Gastrocnemius medialis (tissue), 4 donors: ENCODE data around the gene SPATA6L. TPM values are rescaled to one million over a fixed set of nuclear protein-coding genes. Genes with fewer than 3 reads are reported as not detected.

ENCODE experiments used
- ATAC-seq, 2 donors: fragments of 150-250 bp; one replicate each; pipeline ENCODE4 v1.9.1; 2016
- DNase-seq, 2 donors: peaks; one replicate each; pipeline ENCODE4 v3.0.0-alpha.2; 2019
- H3K27ac ChIP-seq, 4 donors: fragments of 200-600 bp; sonication (generic); 1 replicate in 1 of 4; 2 replicates in 3 of 4; pipeline ENCODE4 v1.5.1; 2016 to 2018; ENCODE audit warnings: mild to moderate bottlenecking in 2 of 4, moderate library complexity in 1 of 4
- H3K27me3 ChIP-seq, 3 donors: fragments of 200-600 bp; sonication (generic) in 2 of 3; 1 replicate in 1 of 3; 2 replicates in 2 of 3; pipeline versions ENCODE4 v1.5.1 to v1.6.0; 2016 to 2019; ENCODE audit warnings: mild to moderate bottlenecking in 1 of 3, moderate library complexity in 1 of 3
- H3K36me3 ChIP-seq, 2 donors: fragments of 200-600 bp; sonication (generic) in 1 of 2; one replicate each; pipeline ENCODE4 v1.5.1; 2017 to 2018
- H3K4me1 ChIP-seq, 2 donors: fragments of 200-600 bp; sonication (generic) in 1 of 2; one replicate each; pipeline ENCODE4 v1.5.1; 2016 to 2017; ENCODE audit warnings: mild to moderate bottlenecking in 2 of 2
- H3K4me3 ChIP-seq, 4 donors: fragments of 200-600 bp; sonication (generic) in 3 of 4; 1 replicate in 1 of 4; 2 replicates in 3 of 4; pipeline ENCODE4 v1.5.1; 2016 to 2019; ENCODE audit warnings: mild to moderate bottlenecking in 2 of 4
- H3K9me3 ChIP-seq, 3 donors: fragments of 200-600 bp; sonication (generic) in 2 of 3; 1 replicate in 1 of 3; 2 replicates in 2 of 3; pipeline ENCODE4 v1.5.1; 2016 to 2019
- POLR2A ChIP-seq, 2 donors: fragments of 450-650 bp; IDR thresholded peaks; one replicate each; pipeline ENCODE4 v1.6.1; 2017; ENCODE audit warnings: antibody characterized with exemption in 2 of 2, mild to moderate bottlenecking in 2 of 2, moderate library complexity in 2 of 2
- in situ Hi-C, 4 donors: fragments of 200-750 bp; cut with MboI; loops; one replicate each; pipeline versions ENCODE4 v1.15.0 to v1.8.0; 2017; ENCODE audit warnings: low sequenced_read_pairs in 4 of 4
- intact Hi-C: fragments of 100-400 bp; cut with DNase I; formaldehyde crosslinking; loops from one replicate; pipeline ENCODE4 v1.15.1; 2023; ENCODE audit warnings: low total_unique reads
- total RNA-seq, 4 donors: library from RNA; depleted of rRNA; stranded (reverse); fragments of >200 nt; gene quantifications; one replicate each; pipeline versions ENCODE4 v1.1.0 to v1.2.3, GENCODE V29; 2016
- TF ChIP-seq, protein P1 (sequence below), 5 experiments: fragments of 450-650 bp in 3 of 5; fragments of 200-600 bp in 2 of 5; sonication (generic) in 2 of 5; IDR thresholded peaks in 4 of 5; conservative IDR thresholded peaks in 1 of 5; 1 replicate in 4 of 5; 2 replicates in 1 of 5; pipeline ENCODE4 v1.5.1; 2016 to 2019; ENCODE audit warnings: antibody characterized with exemption in 5 of 5, mild to moderate bottlenecking in 3 of 5, moderate library complexity in 3 of 5

Gene SPATA6L, protein sequence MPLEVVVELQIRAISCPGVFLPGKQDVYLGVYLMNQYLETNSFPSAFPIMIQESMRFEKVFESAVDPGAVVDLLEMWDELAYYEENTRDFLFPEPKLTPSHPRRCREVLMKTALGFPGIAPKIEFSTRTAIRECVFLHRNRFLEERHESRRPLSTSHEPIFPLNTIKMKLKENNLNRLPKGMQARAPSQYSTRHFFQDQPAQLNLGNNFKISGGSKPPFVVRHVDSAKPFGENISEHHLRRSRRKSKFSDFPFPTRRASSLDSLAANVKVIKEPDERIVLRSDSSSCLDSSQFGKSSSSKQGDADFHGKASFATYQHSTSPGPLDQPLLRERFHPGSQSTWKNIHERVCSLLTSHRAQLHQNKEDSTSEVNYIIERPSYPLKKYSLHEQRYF
- under 1 TPM in 2 of 4 donors, not detected in 2; 0.39 to 0.44 TPM for total RNA-seq

DNA sequence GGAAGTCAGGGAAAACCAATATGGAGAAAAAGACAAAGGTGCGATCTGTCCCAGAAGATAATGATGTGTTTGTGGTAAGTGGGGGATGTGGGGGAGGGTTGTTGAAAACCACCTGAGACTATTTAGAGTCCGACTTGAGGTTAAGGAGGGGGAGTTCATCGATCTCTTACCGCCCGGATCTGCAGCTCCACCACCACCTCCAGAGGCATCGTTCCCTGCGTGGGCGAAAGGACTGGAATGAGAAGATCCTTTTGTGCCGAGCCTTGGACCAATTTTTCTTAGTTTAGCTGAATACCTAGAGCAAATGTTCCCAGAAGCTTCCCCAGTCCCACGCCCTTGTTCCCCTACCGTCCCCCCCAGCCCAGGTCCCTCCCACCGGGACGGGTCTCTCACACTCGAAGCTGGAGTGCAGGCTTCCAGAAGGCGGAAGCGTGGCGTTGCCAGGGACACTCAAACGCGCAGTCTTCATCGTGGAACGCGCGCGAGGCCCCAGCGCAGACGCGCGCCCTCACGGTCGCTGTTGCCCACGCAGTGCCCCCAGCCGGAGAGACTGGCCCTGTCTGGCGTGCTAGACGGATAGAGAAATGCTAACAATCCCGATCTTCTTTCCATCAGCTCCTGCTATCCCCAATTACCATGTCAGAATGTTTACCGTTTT lies at the start of gene SPATA6L:
SPATA6L (minus strand) TSS at position 439 of the 658 bp plus-strand sequence; CDS start at position 209, 230 bp downstream.
- no peak for TF ChIP-seq POLR2A (IDR thresholded peaks at IDR 0.05)
- TF ChIP-seq, protein P1, sequence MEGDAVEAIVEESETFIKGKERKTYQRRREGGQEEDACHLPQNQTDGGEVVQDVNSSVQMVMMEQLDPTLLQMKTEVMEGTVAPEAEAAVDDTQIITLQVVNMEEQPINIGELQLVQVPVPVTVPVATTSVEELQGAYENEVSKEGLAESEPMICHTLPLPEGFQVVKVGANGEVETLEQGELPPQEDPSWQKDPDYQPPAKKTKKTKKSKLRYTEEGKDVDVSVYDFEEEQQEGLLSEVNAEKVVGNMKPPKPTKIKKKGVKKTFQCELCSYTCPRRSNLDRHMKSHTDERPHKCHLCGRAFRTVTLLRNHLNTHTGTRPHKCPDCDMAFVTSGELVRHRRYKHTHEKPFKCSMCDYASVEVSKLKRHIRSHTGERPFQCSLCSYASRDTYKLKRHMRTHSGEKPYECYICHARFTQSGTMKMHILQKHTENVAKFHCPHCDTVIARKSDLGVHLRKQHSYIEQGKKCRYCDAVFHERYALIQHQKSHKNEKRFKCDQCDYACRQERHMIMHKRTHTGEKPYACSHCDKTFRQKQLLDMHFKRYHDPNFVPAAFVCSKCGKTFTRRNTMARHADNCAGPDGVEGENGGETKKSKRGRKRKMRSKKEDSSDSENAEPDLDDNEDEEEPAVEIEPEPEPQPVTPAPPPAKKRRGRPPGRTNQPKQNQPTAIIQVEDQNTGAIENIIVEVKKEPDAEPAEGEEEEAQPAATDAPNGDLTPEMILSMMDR (IDR thresholded peaks at IDR 0.05 in 4 of 5, conservative IDR thresholded peaks at IDR 0.05 in 1 of 5) = peak in 1 of 5 experiments; percentile 21
- intact Hi-C loops = loop anchor here (10.0 kb wide), 2 partner anchors 319 to 779 kb away; partner anchors contain the start of gene JAK2
- Histone ChIP-seq H3K27ac (peak within 1 kb of the TSS; percentile 8 to 47 (median 44)), H3K36me3 (no peaks in the 10 kb centered on the region), H3K27me3 (no peaks in the 10 kb centered on the region), H3K4me1 (peaks cover 19 to 26% of the 10 kb centered on the region in 2 donors), H3K4me3 (peak within 1 kb of the TSS; percentile 44 to 63 (median 55)), H3K9me3 (no peaks in the 10 kb centered on the region)
- ATAC-seq (peak in 1 of 2 donors; percentile 32), DNase-seq (peak in 1 of 2 donors; percentile 35)
- in situ Hi-C loops = no loop called here

DNA sequence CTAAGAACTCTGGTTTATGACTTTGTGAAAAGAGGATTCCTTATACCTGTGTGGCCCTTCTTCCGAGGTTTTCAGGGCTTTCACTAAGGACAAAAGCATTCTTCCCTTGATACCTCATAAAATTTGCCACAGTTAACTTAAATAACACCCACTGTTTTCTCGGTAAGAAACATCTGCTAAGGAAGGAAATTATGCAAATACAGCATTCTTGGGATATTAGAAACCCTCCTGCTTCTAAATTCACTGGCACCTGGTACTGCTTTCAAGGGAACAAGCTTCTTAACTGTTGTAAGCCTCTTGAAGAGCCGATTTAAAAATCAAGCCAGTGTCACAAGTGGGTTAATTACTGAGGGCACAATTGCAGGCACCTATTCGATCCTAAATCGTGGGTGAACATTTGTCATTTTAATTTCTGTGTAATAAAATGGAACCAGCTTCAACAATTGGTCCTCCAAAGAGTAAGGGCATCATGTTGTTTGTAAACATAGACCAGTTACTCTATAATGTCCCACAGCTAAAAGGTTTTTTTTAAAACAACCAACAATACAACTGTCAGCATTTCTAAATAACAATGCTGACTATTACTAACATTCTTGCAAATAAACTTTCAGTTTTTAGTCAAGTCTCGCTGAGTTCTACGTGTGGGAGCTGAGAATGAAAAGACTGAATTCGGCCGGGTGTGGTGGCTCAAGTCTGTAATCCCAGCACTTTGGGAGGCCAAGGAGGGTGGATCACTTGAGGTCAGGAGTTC lies 48.2 kb upstream of the SPATA6L start:
- Histone ChIP-seq H3K9me3 (no peaks in the 10 kb centered on the region), H3K27me3 (no peaks in the 10 kb centered on the region), H3K4me3 (no peak overlapping the region), H3K27ac (no peak overlapping the region), H3K36me3 (peaks cover 0 to 41% of the 10 kb centered on the region in 2 donors), H3K4me1 (peaks cover 14 to 18% of the 10 kb centered on the region in 2 donors)
- DNase-seq (no peak), ATAC-seq (no peak)
- TF ChIP-seq, protein P1 (IDR thresholded peaks at IDR 0.05 in 4 of 5, conservative IDR thresholded peaks at IDR 0.05 in 1 of 5) = no peak
- TF ChIP-seq POLR2A (IDR thresholded peaks at IDR 0.05) = no peak
- in situ Hi-C loops = loop anchor here in 1 of 4 donors (25.0 kb wide), 1 partner anchor 98 kb away; no protein-coding TSS in a partner anchor
- intact Hi-C loops = no loop called here

DNA sequence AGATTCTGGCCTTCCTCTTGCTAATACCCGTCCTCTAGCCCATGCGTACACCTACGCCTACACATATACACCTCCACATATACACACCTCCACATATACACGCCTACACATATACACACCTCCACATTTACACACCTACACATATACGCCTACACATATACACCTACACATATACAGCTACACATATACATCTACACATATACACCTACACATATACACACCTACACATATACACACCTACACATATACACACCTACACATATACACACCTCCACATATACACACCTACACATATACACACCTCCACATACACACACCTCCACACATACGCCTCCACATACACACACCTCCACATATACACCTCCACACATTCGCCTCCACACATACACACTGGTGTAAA lies 47.6 kb upstream of the SPATA6L start:
- Histone ChIP-seq H3K4me1 (peaks cover 14 to 17% of the 10 kb centered on the region in 2 donors), H3K9me3 (no peaks in the 10 kb centered on the region), H3K27me3 (no peaks in the 10 kb centered on the region), H3K27ac (no peak overlapping the region), H3K36me3 (peaks cover 0 to 35% of the 10 kb centered on the region in 2 donors), H3K4me3 (no peak overlapping the region)
- TF ChIP-seq POLR2A (IDR thresholded peaks at IDR 0.05) = no peak
- TF ChIP-seq, protein P1 (IDR thresholded peaks at IDR 0.05 in 4 of 5, conservative IDR thresholded peaks at IDR 0.05 in 1 of 5) = no peak
- no peak for ATAC-seq
- in situ Hi-C loops = loop anchor here in 1 of 4 donors (25.0 kb wide), 1 partner anchor 98 kb away; no protein-coding TSS in a partner anchor
- intact Hi-C loops = no loop called here
- DNase-seq = no peak

DNA sequence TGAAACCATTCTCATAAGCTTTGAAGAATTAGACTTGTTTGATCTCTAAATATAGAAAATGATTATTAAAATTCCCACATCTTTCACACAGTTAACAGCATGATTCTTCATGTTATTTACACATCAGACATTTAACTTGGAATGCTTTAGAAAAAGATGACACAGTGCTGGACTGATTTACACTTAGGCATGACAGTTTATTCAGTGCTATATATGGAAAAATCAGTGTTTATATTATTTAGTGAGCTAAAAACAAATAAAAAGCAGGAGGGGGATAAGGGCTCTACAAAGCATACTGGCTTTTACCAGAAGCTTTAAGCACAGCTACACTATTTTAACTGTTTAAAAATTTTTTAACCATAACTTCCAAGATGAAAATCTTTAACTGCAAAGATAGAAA lies 43.1 kb upstream of the SPATA6L start:
- Histone ChIP-seq H3K27me3 (no peaks in the 10 kb centered on the region), H3K4me3 (no peak overlapping the region), H3K27ac (no peak overlapping the region), H3K9me3 (no peaks in the 10 kb centered on the region), H3K36me3 (peaks cover 5 to 31% of the 10 kb centered on the region in 2 donors), H3K4me1 (peaks cover 6 to 15% of the 10 kb centered on the region in 2 donors)
- intact Hi-C loops = no loop called here
- TF ChIP-seq, protein P1 (IDR thresholded peaks at IDR 0.05 in 4 of 5, conservative IDR thresholded peaks at IDR 0.05 in 1 of 5) = no peak
- no peak for TF ChIP-seq POLR2A (IDR thresholded peaks at IDR 0.05)
- ATAC-seq (no peak), DNase-seq (no peak)
- in situ Hi-C loops = loop anchor here in 1 of 4 donors (25.0 kb wide), 1 partner anchor 103 kb away; no protein-coding TSS in a partner anchor
